Glomerular endothelial cell (primary cell): Measurements from ENCODE around the gene CNBP. TPM values are rescaled to one million over a fixed set of nuclear protein-coding genes. Genes with fewer than 3 reads are reported as not detected.

ENCODE experiments used
- DNase-seq: peaks from one replicate; pipeline ENCODE4 v3.0.0-alpha.2; 2011; ENCODE audit warnings: low read depth, low spot score; ENCODE audit errors: extremely low read depth
- total RNA-seq: library from RNA; depleted of rRNA; stranded (reverse); fragments of >200 nt; gene quantifications from 2 replicates; pipeline ENCODE4 v1.2.3, GENCODE V29; 2015

Gene CNBP
- total RNA-seq, 1 donor from 2014 or later: 184 TPM

DNA sequence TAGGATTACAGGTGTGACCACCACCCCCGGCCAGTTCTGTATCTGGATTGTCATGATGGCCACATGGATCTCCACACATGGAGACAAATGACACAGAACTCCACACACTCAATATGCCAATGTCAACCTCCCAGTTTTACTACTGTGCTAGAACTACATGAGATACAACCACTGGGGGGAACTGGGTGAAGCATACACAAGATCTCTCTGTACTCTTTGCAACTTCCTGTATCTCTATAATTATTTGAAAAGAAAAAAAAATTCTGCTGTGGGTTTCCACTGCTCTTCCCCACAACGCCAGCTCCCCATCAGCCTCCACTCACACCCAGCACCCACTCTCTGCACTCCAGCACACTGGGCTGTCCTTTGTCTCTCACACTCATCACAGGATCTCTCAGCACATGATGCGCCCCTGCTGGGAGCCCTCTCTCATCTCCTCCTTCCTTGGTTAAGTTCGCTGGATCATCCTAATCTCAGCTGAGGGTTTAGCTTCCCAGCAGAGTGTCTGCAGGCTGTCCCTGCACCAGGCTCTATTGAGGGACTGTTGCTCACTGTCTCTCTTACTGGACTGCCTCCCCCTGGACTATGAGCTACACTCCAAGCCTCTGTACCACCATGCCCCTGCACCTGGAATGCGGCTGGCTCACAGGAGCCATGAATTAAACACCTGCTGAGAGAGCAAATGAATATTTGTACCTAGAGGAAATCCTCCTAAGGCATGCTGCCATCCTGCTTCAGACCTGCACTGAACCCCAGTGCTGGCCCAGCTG is 51.4 kb downstream of the CNBP start:
- no peak for DNase-seq

- no peak for DNase-seq
Measured at GRCh38 chr3:129131465-129132088, 52.1 kb downstream of the CNBP start.

DNA sequence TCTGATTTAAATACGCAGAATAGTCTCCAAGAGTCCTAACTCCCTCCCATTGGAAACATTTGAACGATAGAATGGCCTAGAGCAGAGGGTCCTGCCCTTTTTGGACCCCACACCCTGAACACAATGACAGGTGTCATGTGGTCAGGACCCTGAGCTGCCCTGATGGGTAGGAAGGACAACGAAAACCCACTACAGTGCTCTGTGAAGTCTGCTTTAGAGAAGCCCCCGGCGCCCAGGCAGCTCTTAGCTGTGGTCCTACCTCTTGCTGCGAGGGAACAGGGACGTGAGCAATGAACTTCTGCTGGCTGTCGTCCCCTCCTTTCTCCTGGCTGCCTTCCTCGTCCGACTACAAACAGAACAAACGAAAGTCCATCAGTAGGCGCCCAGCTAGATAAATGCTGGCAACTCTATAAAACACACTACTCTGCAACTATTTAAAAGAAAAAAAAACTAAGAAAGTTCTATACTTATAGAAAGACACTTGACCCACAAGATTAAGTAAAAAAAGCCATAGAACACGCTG is 53.3 kb downstream of the CNBP start:
- DNase-seq: no peak

DNA sequence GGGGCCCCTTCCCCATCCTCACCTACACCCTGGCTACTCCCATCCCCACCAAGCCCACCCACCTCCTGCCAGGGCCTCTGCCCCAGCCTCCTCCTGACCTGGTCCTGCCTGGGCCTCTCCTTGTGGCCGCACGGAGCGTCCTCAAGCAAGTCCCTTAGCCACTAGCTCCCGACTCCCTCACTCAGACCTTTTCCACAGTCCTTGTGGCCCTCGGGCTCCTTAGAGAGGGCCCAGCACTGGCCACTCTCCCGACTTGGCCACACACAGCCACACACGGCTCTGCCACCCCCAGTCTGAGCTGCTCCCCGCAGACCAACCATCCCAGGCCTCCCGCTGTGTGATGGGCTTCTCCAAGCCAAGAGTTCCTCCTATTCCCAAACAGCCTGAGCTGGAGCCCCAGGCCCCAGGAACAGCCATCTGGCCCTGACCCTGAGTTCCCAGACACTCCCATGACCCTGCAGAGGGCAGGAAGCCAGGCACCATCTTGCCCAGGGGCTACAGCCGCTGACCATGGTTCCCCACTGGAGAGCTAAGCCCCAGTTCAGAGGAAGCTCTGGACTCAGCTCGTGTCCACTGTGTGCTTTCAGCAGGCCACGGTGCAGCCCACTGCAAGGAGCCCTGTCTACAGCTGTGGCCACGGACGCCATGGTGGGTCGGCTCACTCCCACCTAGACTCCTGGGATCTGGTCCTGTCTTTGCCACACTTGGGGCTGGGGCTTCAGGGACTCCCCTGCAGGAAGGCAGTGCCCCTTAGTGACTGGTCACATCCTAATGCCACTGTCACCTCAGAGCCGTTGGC is 55.1 kb downstream of the CNBP start:
- DNase-seq: no peak

DNA sequence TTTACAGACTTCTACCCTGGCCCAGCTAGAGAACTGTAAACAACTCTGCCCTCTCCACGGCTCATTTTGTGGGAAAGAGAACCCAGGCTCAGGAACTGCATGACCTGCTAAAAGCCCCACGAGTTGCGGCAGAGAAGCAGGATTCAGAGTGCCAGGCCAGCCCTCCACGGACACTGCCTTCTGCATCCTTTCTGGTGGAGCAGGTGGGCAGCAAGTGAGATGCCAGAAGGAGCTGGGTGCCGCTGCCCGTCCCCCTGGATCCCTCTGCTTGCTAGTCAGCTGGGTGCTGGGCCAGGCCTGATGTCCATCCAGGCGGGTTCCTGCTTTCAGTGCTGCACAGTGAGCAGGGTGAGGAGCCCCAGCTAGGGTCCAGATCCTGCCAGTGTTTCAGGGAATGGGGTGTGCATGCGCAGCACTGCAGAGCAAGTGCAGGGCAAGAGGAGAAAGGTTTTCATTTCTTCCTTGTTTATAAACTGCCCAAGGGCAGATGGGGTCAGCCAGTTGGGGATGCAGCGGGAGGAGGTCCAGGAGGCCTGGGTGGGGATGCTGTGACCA is 56.9 kb downstream of the CNBP start:
- DNase-seq: no peak

- DNase-seq: no peak
Measured at GRCh38 chr3:129123314-129124060, 60.2 kb downstream of the CNBP start.

GRCh38 chr3:129122412-129123011 is 61.2 kb downstream of the CNBP start:
- no peak for DNase-seq

GRCh38 chr3:129121792-129122411 is 61.8 kb downstream of the CNBP start, which contains the start of gene RAB43:
RAB43 (minus strand) TSS chr3:129121804; CDS start chr3:129121489, 315 bp downstream.
- DNase-seq: no peak

DNA sequence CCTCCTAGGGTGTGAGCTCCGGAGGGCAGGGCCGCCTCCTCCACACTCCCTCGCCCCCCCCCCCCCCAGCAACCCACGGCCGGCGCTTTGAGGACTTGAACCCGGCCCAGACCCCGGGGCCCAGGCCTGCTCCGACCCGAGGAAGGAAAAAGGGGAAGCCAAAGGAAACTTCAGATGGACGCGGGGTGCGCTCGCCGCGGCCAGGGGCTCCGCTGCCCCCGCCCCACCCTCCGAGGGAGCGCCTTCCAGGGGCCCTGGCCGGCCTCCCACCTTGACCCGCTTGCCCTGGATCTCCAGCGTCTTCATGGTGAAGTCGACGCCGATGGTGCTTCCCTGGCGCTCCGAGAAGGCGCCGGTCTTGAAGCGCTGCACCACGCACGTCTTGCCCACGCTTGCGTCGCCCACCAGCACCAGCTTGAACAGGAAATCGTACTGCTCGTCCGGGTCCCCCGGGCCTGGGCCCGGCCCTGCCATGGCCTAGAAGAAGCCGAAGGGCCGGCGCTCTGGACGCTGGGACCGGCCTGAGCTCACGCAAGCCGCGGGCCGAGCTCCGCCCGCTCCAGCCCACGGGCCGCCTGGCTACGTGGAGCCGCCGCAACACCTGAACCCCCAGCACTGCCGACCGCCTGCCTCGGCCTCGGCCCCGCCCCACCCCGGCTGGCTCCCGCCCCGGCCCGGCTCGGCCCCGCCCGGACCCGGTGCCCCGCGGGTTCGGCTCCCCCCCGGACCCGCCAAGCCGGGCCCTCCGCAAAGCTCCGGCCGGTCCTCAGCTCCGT is 62.5 kb downstream of the CNBP start:
- DNase-seq: no peak

DNA sequence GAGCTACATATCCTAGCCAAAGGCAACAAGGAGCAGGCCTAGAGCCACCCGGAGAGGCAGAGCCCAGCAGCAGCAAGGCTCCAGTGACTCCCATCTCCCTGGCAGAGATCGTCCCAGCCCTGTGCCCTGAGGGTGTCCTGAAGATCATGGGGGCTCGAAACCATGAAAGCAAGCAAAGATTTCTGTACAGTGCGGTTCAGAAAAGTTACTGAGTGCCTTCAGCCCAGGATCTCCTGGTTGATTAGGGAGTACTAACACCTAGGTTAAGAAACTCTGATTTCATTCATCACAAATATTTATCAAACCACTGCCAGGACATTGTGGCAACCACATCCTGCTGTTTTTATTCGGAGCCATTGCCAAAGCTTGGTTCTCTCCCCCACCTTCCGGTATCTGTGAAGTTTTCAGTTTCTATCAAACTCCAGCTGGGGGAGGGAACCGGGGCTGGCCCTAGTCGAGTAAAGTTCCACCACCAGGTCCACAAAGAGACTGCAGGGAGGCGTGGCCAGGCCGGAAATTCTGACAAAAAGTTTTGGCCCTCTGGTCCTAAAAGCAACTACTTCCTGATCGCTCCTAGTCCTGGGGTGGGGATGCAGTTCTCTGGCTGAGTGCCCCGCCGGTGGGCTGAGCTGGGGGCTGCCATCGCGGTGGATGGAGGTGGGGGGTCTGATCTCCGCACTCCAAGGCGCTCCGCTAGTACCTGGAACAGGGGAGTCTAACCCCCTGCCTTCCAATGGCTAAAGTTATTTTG is 63.3 kb downstream of the CNBP start:
- peak; percentile 54 for DNase-seq

GRCh38 chr3:129119365-129120100 is 64.2 kb downstream of the CNBP start:
- DNase-seq: no peak

GRCh38 chr3:129118745-129119144 is 65.0 kb downstream of the CNBP start:
- DNase-seq: no peak

Other genes with a start within 250 kb of the CNBP start
- 1.0 and 1.7 TPM in 2 replicates for gene CFAP92, start 189.8 kb downstream of the CNBP start, total RNA-seq
- 1.8 and 3.0 TPM in 2 replicates for gene EFCC1, start 182.6 kb downstream of the CNBP start, total RNA-seq
- gene GP9, start 123.1 kb downstream of the CNBP start, total RNA-seq: not detected in 2 replicates
- gene RAB43, start 62.1 kb downstream of the CNBP start, total RNA-seq: 35.8 and 39.2 TPM in 2 replicates
- 21.6 and 25.1 TPM in 2 replicates for gene ISY1, start 22.8 kb downstream of the CNBP start, total RNA-seq
- 175 and 219 TPM in 2 replicates for gene COPG1, start 65.7 kb upstream of the CNBP start, total RNA-seq
- 19.9 and 30.0 TPM in 2 replicates for gene HMCES, start 95.0 kb upstream of the CNBP start, total RNA-seq
- gene EFCAB12, start 244.7 kb upstream of the CNBP start, total RNA-seq: under 0.01 and 0.12 TPM in 2 replicates